NCI-H2171 (cell line): ENCODE results near the gene PRMT2.

ENCODE experiments used
- DNase-seq: peaks from one replicate; lab custom pipeline; 2025; lab: John Stamatoyannopoulos, UW

PRMT2 gene

DNA sequence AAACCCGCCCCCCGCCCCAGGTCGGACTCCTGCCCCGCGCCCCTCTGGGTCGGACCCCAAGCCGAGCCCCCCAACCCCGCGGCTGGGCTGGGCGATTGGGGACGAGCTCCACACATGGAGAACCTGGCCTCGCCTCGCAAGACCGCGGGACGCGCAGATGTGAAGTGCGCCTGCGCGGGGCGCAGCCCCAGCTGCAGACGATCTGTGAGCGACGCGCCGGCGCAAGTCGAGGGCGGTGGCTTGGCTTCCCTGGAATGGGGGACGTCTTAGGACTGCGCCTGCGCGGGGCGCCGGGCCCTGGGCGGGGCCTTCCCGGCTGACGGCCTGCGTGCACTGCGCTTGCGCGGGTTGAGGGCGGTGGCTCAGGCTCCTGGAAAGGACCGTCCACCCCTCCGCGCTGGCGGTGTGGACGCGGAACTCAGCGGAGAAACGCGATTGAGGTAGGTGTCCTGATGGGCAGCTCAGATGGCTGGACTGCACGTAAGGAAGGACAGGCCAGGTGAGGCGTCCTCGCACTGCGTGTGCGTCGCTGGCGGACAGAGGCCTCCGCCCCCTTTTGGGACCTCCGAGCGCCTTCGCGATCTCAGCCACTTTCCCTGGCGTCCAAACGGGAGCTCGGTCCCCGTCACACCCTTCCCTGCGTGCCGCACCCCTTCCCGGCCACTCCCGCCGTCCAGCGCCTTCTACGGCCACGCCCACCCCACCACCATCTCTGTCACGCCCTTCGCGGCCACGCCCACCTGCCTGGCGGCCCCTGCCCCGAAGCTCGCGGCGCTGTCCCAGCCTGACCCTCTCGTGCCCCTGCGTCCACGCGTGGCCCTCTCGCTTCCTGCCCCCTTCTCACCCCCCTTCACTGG, at the start of gene PRMT2:
Gene PRMT2, plus strand, starts transcription at position 351 of the 857 bp plus-strand sequence. CDS start 1,278 bp downstream, outside the sequence.
- DNase-seq: peak; percentile 92

DNA sequence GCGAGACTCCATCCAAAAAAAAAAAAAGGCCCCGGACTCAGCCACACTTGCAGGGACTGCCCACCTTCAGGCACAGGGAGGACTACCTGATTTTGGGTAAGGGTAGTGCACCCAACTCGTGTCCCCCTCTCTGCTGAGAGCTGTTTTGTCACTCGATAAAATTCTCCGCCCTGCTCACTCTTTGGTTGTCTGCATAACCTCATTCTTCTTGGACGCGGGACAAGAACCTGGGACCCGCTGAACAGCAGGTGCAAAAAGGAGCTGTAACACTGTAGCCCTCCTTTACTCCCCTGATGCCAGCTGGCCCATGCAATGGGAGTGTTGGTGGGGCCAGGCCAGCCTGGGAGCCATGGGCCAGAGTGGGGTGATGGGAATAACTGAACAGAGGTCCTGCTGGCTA, 41.2 kb upstream of the PRMT2 start:
- no peak for DNase-seq

DNA sequence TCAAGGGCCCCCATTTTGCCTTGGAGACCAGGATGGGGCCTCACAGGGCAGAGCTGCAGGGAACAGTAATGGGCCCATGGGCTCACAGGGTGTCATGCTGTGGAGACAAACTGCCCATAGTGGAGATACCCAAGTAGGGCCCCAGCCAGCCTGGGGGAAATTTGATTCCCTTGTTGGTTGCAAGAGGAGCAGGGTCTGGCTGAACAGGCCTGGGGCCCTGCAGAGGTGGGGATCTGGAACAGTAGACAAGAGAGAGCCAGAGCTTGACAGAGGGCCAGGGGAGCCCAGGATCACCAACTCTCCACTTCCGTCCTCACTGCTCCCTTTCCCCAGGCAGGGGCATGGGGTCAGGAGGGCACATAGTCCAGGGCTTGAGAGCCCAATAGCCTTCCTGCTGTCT, 39.3 kb upstream of the PRMT2 start:
- DNase-seq: no peak

DNA sequence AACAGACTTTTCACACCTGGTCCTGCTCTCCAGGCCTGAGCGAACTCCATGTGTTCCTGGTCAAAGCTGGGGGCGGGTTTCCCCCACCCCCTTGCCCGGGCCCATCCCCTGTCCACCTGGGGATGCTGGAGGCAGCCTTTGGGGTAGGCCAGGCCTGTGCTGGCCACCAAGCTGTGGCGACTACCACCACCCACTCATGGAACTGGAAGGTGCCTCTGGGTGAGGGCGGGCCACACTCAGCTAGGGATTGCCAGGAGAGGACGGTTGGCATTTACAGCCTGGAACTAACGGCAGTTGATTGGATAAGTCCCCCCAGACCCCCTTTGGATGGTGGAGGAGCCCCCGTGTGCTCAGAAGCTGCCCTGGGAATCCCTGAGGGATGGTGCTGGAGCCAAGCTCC, 38.4 kb upstream of the PRMT2 start:
- DNase-seq: no peak

DNA sequence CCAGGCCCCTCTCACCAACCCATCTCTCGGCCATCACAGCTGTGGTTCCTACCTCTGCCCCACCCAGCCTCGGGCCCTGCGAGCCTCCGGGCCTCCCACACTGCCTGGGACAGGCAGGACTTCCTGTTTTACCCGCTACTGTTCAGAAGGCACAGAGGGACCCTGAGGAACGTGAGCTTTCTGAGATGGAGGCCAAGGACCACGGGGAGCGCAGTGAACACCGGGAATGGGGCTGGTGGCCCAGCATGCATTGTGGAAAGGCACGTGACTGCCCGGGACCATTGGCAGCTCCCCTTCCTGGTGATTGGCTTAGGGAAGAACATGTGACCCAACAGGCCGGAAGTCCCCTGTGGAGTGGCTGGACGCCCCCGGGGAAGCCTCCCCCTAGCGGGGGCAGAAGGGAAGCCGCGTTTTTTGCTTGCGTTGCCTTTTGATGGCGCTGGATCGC, 37.6 kb upstream of the PRMT2 start:
- DNase-seq: no peak

DNA sequence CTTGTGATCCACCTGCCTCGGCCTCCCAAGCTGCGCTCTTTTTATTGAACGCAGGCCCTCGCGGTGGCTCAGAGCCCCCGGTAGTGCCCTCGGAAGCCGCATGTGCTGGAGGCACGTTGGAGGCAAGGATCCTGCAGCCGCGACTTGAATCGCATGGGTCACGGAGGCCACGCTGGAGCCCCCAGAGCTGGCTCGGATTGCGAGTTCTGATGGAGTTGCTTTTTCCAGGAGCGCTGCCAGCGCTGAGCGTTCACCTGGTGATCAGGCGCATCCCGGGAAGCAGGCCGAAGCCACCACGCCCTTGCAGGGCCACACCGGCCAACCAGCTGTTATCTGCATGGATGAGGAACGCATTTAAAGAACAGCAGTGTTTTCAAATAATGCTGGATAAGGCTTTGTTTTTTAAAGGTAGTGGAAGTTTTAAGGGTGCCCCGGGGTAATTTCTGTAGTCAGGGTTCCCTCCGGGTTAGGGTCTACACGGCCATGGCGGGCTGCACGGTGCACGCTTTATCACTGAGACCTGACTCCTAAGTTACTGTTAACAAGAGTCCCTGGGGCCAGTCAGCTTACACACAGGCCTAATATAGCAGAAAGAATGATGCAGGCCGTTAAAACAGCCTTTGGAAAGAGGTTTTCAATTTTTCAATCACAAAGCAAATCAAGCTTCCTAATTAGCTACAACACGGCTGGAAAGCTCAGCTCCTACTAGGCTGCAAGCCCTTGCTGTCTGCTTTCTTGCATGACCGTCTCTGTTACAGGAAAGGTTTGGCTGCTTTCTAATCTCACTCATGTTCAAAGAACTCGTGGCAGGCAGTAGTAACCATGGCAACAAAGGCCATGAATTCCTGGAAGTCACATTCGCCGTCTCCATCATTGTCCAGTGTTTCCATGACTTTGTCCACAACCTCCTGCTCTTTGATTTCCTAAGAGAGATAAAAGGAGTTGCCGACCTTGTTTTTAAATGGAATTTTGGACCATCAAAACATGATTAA, 36.6 kb upstream of the PRMT2 start:
- DNase-seq: no peak

DNA sequence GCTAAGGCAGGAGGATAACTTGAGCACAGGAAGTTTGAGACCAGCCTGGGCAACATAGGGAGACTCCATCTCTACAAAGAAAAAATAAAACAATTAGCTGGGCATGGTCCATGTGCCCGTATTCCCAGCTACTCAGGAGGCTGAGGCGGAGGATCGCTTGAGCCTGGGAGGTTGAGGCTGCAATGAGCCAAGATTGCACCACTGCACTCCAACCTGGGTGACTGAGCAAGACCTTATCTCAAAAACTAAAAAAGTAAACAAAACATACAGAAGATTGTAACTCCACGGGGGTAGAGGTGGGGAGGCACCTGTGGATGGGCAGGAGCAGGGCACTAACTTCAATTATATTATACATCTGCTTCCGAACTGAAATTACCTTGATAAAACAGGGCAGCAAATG, 35.2 kb upstream of the PRMT2 start:
- DNase-seq: no peak

DNA sequence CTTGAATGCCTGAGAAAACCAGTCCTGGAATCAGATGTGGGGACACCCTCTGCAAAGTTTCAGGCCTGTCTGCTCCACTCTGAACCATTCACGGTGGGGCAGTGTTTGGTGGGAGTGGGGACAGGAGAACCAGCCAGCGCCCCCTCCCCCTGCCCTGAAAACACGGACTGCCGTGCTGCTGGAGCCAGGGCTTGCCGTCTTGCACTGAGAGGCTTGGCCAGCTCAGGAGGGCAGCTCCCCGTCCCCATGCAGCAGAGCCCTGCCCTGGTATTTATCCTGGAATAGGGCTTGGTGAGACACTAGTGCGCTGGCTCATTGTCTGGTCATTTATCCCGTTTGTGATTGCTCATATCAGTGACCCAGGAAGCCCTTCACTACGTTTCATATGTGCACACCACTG, 34.5 kb upstream of the PRMT2 start:
- DNase-seq: no peak

DNA sequence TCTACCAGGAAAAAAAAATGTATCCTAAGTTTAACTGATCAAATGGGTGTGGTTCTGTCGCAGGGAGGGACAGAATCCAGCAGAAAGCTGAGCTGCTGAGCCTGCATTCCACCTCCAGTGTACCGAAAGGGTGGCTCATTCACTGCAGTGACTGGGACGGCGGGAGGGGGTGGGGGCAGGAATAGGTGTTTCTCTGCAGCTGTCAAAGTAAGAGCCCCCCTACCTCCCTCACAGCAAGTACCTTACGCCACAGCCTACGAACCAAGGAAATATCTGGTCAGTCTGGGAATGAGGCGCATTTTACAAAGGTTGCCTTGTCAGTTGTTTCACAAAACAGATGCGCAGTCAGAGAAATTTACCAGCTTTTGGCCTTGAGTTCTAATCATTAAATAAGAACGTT, 32.2 kb upstream of the PRMT2 start:
- no peak for DNase-seq

DNA sequence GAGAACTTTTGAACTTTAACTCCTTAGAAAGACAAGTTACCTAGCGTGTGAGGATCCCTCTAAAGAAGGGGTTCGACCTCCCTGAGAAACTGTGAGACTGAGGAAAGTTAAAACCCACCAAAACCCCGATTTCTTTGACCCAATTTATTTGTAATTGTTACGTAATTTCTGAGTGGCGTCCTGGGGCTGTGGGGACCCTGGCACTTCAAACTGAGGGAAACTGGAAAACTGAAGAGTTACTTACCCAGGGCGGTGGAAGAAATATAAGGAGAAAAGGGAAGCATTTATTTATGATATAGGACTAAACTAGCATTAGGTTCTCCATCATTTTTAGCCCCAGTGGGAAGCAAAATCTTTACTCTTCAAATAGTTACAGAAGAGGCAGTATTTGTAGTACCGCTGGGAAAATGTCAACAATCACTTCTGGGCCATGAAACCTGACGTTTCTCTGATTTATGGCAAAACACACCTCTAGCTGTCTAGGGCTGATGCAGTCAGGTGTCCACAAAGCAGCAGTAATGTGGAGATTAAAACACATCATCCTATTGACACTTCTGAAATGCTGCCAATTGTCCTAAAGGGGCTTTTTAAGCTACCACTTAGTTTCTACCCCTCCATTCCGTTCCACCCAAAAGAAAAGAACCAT, 31.0 kb upstream of the PRMT2 start:
- DNase-seq: no peak

DNA sequence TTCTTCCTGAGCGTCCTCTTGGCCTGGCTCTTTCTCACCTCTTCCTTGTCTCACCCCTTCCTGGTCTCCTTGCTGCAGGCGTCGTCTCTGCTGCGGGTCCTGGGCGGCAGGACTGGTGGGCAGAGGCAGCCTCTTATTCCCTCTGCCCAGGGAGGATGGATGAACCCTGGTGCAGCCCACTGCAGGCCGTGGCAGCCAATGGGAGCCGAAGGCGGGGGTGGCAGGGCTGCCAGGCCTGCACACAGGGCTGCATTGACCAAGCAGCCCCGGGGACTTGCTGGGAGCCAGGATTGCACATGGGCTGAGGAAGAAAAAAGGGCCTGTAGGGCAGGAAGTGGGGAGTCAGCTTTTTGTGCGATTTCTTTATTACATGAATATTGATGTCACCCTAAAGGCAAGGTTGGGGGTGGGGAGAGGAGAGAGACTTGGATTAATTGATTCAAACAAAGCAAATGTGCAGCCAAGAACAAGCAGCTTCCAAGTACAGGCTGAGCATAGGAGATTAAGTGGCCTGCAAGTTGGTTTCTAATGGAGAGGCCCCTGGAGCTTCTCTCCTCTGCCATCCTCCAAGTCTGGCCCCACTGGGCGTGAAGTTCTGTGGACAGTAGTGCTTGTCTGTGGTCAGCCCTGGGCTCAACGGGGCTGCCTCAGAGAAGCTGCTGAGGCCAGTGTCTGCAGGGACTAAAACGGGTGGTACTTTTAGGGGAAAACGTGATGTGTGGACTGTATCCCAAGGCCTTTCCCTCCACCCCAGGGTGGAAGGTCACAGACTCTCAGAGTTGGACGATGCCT, 30.3 kb upstream of the PRMT2 start, which contains the start of gene S100B:
Gene S100B, minus strand, starts transcription at position 108 of the 792 bp plus-strand sequence. CDS start 2,667 bp downstream, outside the sequence.
- no peak for DNase-seq

DNA sequence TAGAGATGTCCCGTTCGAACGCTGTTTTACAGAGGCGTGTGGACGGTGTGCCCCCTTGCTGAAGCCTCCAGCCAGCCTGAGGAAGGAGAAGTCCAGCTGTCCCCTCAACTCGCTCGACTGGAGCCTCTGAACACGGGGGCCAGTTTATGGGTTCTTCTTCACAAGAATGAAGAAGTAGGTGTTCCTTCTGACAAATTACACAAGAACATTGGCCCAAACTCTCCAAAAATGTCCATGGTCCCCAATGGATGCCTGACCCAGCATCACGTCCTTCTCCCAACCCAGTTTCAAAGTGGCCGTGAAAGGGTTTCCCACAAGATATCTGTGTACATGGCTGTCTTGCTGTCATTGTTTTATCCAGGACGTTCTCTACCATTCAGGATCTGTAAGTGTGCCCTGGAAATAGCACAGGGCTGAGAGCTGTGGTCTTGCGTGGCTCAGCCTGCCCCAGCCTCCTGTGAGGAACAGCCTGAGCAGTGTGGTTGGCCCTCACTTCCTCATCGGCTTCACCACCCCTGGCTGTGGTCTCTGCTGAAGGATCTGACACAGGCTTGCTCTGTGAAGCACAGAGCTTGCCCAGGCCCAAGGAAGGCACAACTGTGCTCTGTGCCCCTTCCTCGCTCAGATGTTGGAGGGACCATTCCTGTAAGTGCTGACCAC, 29.6 kb upstream of the PRMT2 start:
- no peak for DNase-seq

DNA sequence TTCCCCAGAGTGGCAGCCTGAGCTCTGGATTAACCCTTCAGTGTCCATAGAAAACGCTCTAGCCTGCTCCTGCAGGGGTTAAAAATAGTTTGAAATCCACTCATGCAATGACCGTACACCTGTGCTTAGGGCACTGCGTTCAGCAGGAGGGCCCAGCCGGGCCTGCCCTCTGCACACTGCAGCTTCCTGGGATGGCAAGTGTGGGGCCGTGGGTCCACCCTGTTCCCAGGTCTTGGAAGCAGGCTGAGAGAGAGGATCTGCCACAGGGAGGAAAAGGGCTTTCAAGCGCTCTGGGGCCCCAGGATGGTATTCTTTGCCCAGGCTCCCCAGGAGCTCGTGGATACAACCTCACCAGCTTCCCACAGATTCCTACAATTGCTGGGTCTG, 29.1 kb upstream of the PRMT2 start:
- no peak for DNase-seq

DNA sequence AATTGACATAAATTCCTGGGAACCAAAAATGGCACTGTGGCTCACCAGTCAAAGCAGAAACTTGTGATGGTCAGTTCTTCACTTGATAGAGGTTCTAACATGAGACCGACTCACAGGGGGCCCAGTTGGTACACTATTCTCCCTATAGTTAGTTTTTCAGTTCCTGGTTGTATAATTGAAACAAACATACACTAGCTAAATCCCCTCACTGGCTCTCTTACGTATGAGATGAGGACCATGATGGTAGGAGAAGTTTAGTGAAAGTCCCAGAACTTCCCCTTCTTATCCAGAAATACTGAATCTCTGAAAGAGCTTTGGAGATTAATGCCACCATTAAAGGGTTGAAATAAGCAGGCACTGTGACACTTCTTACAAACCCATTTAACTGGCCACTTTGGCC, 27.8 kb upstream of the PRMT2 start:
- no peak for DNase-seq

DNA sequence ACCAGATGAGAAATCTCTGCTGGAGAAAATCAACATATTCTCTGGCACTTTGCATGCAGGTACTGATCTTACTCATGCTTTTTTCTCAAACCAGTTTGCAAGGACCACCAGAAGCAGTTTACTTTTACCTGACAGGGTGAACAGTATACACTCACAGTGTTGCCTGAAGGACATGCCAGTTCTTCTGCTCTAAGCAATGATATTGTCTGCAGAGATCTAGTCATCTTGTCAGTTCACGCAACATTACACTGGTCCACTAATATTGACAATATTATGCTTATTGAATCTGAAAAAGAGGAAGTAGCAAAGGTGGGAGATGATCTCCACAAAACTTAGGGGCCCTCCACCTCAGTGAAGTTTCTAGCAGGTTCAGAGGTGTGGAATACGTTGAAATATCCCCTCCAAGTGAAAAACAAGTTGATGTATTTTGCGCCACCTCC, 26.8 kb upstream of the PRMT2 start:
- DNase-seq: no peak

DNA sequence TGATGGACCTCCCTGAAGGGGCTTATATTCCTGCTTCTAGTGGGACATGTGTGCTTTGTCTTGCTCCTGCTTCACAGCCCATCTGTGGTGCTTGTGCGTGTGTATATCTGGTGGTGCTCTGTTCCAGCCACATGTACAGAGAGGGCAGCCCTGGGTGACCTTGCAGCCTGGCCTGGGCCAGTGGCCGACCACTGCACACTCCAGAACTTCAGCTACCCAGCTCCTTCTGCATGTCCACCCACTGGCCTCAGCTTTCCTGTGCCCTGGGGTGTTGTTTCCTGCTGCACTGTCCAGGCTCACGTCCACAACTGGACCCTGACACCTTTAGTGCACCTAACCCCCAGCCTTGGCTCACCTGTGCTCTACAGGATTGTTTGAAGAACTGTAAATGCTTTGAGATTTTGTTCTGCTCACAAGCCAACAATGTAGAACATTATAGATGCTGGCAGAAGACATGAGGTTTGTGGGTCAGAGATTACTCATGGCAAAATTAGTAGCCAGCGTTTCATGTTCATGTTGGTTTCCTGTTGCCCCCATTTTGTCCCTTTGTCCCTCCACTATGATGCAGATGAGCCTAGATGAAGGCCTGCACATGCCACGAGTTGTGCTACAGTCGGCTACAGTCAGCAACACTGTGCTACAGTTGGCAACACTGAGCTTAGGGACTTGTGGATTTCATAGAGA, 25.3 kb upstream of the PRMT2 start:
- DNase-seq: no peak

DNA sequence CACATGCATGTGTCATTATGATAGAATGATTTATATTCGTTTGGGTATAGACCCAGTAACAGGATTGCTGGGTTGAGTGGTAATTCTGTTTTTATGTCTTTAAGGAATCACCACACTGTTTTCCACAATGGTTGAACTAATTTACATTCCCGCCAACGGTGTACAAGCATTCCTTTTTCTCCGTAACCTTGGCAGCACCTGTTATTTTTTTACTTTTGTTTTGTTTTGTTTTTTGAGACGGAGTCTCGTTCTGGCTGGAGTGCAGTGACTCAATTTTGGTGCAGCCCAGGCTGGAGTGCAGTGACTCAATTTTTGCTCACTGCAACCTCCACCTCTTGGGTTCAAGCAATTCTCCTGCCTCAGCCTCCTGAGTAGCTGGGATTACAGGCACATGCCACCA, 22.1 kb upstream of the PRMT2 start:
- DNase-seq: no peak

DNA sequence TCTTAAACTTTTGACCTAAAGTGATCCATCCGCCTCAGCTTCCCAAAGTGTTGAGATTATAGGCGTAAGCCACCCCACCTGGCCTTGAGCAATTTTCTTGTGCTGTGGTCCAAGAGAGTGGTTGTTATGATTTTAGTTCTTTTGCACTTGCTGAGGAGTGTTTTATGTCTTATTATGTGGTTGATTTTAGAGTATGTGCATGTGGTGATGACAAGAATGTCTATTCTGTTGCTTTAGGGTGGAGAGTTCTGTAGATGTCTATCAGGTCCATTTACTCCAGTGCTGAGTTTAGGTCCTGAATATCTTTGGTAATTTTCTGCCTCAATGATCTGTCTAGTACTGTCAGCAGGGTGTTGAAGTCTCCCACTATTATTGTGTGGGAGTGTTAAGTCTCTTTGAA, 19.4 kb upstream of the PRMT2 start:
- DNase-seq: no peak

DNA sequence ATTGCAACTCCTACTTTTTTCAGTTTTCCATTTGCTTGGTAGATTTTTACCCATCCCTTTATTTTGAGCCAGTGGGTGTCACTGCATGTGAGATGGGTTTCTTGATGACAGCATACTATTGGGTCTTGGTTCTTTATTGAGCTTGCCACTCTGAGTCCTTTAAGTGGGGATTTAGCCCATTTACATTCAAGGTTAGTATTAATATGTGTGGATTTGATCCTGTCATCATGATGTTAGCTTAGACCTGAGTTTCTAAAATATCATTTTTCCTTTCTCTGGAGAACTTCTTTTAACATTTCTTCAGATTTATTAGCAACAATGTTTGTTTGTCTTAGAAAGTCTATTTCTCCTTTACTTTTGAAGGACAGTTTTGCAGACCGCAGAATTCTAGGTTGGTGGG, 18.8 kb upstream of the PRMT2 start:
- DNase-seq: no peak
